CD1c-positive myeloid dendritic cell (primary cell): ENCODE measurements around the gene TMEM82.

Experiments
- DNase-seq: peaks from one replicate; pipeline ENCODE4 v3.0.0-alpha.2; 2016; ENCODE audit errors: extremely low spot score

Gene TMEM82

DNA sequence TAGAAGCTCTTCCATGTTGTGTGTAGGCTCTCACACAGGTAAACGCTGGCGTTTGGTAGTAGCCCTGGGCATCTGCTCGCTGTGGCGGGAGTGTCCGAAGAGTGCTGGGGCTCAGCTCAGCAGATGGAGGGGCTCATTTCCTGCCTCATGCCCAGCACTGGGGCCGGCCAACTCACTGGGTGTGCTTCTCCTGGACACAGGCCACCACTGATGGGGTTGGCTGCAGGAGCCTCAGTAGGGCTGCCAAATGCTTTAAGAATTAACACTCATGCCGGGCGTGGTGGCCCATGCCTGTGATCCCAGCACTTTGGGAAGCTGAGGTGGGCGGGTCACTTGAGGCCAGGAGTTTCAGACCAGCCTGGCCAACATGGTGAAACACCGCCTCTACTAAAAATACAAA lies 44.3 kb downstream of the TMEM82 start:
- no peak for DNase-seq

DNA sequence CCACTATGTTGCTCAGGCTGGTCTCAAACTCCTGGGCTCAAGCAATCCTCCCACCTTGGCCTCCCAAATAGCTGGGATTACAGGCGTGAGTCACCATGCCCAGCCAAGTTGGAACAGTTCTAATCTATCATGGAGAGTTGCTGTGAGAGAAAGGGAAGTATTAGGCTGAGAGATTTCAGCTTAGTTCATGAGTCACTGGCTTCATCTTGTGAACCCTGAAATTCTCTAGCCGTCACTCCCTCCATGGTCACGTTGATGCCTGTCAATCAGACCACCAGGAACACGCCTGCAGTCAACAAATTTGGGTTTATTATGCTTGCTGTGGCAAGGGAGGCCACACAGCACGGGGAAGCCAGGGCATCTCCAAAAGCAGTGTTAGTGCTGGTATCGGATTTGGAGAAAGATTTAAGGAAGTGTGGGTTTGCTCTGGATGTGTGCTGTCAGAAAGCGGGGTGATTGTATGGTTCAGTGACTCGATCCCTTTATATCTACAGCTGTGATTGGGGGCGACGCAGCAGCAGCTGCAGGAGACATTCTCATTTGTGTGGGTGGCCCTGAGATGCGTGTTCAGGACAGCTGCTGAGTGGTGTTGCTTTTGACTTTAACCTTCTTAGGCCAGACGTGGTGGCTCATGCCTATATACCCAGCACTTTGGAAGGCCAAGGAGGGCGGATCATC lies 46.5 kb downstream of the TMEM82 start:
- DNase-seq = peak; percentile 90

DNA sequence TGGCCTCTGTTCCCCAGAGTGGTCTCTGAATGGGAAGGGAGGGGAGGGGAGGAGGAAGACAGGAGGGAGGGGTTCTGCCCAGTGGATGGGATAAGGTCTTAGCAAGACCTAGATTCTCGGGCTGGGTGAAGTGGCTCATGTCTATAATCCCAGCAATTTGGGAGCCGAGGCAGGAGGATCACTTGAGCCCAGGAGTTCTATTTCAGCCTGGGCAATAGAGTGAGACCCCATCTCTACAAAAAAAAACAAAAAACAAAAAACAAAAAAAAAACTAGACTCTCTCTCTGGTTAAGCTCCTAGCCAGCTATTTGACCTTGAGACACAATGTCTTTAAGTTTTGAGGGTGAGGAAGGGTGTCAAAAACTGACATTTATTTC lies 53.8 kb downstream of the TMEM82 start:
- no peak for DNase-seq
